Bronchial epithelial cell (primary cell): ENCODE results near the gene COL28A1. TPM values are rescaled to one million over a fixed set of nuclear protein-coding genes. Genes with fewer than 3 reads are reported as not detected.
A peak's percentile ranks its signal among the peaks of the same experiment; 100 is the strongest.

Source experiments
- DNase-seq: peaks from one replicate; pipeline ENCODE4 v3.0.0-alpha.2; 2010; ENCODE audit warnings: low read depth
- FAIRE-seq: peaks from 2 replicates; lab custom pipeline; 2011; peaks lifted over from hg19 to GRCh38; lab: Jason Lieb, UNC
- H3K27me3 ChIP-seq: 2 replicates; pipeline ENCODE4 v1.5.1; 2011; ENCODE audit warnings: low read length; ENCODE audit not compliant: control insufficient read depth, insufficient read depth
- H3K36me3 ChIP-seq: 2 replicates; pipeline ENCODE4 v1.5.1; 2011; ENCODE audit warnings: low read length; ENCODE audit not compliant: control insufficient read depth, insufficient read depth
- H3K4me3 ChIP-seq: 2 replicates; pipeline ENCODE4 v1.5.1; 2011; ENCODE audit warnings: mild to moderate bottlenecking, low read depth, low read length, control low read depth
- CTCF ChIP-seq: IDR thresholded peaks from 2 replicates; pipeline ENCODE4 v1.5.1; 2011; ENCODE audit warnings: mild to moderate bottlenecking, moderate library complexity, low read length, control low read depth, inconsistent platforms; ENCODE audit not compliant: insufficient read depth, severe bottlenecking
- total RNA-seq: library from RNA; depleted of rRNA; stranded (reverse); fragments of >200 nt; gene quantifications from 2 replicates; pipeline ENCODE4 v1.2.1, GENCODE V29; 2014

COL28A1 gene
- total RNA-seq, 1 donor from 2014 or later = not detected

DNA sequence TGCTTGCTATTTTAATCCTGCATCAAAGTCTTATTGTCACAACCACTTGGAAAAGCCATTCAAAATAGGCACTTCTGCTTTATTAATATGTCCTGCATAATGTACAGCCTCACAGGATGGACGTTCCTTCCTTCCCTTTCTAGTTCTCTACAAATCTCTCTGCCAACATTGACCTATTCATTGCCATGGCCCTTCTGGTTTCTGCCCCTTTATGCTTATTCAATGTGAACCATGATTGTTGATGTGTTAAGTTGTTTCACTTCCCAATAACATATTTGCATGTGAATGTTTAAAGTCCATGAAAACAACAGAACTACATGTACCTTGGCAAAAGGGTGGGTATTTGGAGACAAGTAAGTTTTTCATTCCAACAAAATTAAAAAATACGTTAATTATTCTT is 45.7 kb downstream of the COL28A1 start:
- no peaks in the 10 kb centered on the region for H3K27me3 ChIP-seq
- no peak for DNase-seq
- no peak for FAIRE-seq
- no peak for TF ChIP-seq CTCF
- no peak overlapping the region for H3K4me3 ChIP-seq
- no peaks in the 10 kb centered on the region for H3K36me3 ChIP-seq

GRCh38 chr7:7489546-7489945 is 46.1 kb downstream of the COL28A1 start:
- peak; percentile 29 for DNase-seq
- Histone ChIP-seq H3K36me3 (no peaks in the 10 kb centered on the region), H3K4me3 (no peak overlapping the region), H3K27me3 (no peaks in the 10 kb centered on the region)
- FAIRE-seq = no peak
- TF ChIP-seq CTCF = no peak

- H3K36me3 ChIP-seq = no peaks in the 10 kb centered on the region
- H3K4me3 ChIP-seq = no peak overlapping the region
- no peak for FAIRE-seq
- no peak for TF ChIP-seq CTCF
- H3K27me3 ChIP-seq = no peaks in the 10 kb centered on the region
- DNase-seq = no peak
Measured at GRCh38 chr7:7486362-7486761, 49.3 kb downstream of the COL28A1 start.

DNA sequence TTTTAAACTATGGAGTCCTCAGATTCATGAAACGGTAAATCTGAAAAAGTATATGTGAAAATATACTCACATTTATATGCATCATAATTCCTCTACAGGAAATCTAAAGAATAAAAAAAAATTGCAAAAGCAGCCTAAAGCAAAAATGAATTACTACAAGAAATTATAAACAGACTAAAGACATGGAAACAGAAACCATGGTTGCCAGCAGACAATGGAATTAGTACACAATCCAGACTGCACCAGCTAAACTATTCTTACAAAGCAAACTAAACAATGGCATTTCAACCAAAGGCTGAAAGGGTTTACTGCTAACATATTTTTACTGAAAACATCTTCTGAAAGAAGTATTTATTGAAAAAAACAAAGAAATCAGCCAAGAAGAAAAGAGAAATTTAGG is 51.6 kb downstream of the COL28A1 start:
- Histone ChIP-seq H3K4me3 (no peak overlapping the region), H3K36me3 (no peaks in the 10 kb centered on the region), H3K27me3 (no peaks in the 10 kb centered on the region)
- DNase-seq (no peak), FAIRE-seq (no peak)
- TF ChIP-seq CTCF = no peak

- FAIRE-seq (no peak), DNase-seq (no peak)
- Histone ChIP-seq H3K27me3 (no peaks in the 10 kb centered on the region), H3K4me3 (no peak overlapping the region), H3K36me3 (no peaks in the 10 kb centered on the region)
- TF ChIP-seq CTCF = no peak
Measured at GRCh38 chr7:7481802-7482201, 53.9 kb downstream of the COL28A1 start.

- TF ChIP-seq CTCF = no peak
- H3K4me3 ChIP-seq = no peak overlapping the region
- H3K36me3 ChIP-seq = no peaks in the 10 kb centered on the region
- DNase-seq = no peak
- no peaks in the 10 kb centered on the region for H3K27me3 ChIP-seq
- no peak for FAIRE-seq
Measured at GRCh38 chr7:7479275-7479805, 56.3 kb downstream of the COL28A1 start.
